ENCODE data around the gene MKI67.
"Not testable (repeated sequence)": the region's sequence is repeated elsewhere in the genome, so short reads cannot be mapped to it uniquely, and the experiment has no call there.

Gene MKI67, protein sequence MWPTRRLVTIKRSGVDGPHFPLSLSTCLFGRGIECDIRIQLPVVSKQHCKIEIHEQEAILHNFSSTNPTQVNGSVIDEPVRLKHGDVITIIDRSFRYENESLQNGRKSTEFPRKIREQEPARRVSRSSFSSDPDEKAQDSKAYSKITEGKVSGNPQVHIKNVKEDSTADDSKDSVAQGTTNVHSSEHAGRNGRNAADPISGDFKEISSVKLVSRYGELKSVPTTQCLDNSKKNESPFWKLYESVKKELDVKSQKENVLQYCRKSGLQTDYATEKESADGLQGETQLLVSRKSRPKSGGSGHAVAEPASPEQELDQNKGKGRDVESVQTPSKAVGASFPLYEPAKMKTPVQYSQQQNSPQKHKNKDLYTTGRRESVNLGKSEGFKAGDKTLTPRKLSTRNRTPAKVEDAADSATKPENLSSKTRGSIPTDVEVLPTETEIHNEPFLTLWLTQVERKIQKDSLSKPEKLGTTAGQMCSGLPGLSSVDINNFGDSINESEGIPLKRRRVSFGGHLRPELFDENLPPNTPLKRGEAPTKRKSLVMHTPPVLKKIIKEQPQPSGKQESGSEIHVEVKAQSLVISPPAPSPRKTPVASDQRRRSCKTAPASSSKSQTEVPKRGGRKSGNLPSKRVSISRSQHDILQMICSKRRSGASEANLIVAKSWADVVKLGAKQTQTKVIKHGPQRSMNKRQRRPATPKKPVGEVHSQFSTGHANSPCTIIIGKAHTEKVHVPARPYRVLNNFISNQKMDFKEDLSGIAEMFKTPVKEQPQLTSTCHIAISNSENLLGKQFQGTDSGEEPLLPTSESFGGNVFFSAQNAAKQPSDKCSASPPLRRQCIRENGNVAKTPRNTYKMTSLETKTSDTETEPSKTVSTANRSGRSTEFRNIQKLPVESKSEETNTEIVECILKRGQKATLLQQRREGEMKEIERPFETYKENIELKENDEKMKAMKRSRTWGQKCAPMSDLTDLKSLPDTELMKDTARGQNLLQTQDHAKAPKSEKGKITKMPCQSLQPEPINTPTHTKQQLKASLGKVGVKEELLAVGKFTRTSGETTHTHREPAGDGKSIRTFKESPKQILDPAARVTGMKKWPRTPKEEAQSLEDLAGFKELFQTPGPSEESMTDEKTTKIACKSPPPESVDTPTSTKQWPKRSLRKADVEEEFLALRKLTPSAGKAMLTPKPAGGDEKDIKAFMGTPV (N-terminal part only)

DNA sequence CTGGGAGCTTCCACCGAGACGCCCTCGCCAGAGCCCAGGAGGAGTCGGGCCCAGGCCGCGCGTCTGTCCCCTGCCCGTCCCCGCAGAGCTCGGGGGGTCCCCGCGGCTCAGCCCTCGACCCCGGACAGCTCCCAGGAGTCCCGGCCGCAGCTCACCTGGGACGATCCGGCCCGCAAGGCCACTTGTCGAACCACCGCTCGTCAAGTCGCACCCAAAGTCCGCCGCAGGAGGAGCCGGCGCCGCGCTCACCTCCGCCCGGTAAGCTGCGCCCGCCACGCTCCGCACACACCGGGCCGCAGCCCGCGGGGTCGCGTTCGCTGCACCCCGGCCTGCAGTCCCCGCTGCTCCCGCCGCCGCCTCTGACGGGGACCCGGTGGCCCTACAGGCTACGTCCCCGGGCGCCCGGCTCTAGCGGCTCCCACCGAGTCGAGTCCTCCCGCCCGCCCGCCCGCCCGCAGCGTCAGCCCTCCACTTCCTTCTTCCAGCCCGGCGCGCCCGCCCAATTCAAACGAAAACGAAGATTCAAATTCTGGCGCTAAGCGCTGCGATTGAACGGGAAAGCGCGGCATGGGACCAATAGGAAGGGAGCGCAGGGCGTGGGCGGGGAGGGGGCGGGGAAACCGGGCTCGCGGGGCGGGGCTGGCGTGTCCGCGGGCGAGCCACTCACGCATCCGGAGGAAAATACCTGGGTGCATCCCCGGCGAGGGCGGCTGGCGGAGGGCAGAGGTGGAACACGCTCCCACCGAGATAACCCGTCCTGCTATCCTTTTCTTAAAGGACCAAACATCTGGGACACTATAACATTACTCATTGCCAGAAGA lies at the start of gene MKI67:
TSS of gene MKI67 (minus strand) at position 480 of the 821 bp plus-strand sequence. CDS start 756 bp downstream, outside the sequence.
- DNase-seq (ENCODE audit: low read depth in 3 of 3): peak; percentile 77 to 89 (median 82)

DNA sequence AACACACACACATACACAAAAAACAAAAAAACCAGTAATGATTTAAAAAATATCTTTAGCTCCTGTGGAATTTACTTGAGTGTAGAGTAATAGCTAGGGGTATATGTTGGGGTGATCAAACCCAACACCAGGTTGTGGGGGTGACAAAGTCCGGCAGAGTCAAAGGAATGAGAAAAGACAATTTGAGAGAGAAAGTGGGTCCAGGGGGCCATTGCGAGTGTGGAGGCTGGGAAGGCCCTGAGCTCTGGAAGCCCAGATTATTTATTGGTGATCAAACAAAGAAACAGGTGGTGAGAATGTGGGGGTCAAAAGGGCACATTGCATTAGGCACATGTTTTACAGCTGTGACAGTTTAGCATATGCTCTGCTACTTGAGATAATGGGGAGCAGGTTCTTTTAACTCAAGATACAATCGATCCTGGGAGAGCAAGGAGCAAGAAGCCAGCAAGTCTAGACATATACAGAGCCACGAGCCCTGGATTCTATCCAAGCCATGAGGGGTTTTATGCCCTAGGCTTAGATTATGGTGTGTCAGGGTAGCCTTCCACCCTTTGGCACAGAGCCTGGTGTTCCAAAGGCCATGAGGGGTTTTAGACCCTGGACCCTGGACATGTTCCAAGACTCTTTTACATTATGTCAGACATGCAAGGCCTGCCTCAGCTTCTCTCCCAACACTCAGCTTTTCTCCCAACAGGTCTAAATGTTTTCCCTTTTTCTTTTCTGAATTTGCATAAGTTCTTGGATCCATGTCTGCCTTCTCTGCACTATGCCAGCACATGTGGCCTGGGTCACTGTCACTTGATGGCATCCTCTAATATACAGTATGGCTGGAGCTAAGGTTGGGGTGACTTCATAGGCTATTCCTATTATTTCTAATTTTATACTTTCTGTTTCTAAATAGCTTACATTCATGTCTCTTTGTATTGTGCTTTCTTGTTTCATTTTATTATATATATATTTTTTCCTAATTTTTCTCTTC lies 48.6 kb upstream of the MKI67 start:
- DNase-seq (ENCODE audit: low read depth in 3 of 3): no peak

DNA sequence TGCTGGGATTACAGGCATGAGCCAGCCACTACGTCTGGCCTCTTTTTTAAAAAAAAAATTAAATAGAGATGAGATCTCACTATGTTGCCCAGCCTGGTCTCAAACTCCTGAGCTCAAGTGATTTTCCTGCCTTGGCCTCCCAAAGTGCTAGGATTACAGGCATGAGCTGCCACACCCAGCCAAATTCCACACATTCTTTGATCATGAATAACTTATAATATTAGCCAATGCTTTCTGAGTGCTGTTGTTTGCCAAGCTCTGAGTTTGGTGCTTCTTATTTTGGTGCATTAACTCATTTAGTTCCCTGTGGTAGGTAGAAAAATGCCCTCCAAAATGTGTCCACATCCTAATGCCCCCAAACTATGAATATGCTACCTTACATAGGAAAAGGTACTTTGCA lies 47.2 kb upstream of the MKI67 start:
- DNase-seq (ENCODE audit: low read depth in 3 of 3): no peak

DNA sequence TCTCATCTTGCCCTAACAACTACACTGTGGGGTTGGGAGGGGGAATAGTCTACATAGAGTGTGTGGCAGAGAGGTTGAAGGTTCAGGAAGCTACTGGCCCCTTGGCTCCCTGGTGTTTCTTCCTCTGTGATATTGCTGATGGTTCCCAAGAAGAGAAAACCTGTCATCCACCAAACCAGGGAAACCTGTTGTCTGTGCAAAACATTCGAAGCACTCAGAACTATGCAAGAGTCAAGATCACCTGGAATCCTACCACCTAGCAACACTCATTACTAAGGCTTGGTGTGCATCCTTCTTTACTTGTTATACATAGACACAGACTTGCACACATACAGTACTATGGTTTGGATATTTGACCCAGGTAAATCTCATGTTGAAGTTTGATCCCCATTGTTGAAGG lies 46.5 kb upstream of the MKI67 start:
- no peak for DNase-seq (ENCODE audit: low read depth in 3 of 3)

DNA sequence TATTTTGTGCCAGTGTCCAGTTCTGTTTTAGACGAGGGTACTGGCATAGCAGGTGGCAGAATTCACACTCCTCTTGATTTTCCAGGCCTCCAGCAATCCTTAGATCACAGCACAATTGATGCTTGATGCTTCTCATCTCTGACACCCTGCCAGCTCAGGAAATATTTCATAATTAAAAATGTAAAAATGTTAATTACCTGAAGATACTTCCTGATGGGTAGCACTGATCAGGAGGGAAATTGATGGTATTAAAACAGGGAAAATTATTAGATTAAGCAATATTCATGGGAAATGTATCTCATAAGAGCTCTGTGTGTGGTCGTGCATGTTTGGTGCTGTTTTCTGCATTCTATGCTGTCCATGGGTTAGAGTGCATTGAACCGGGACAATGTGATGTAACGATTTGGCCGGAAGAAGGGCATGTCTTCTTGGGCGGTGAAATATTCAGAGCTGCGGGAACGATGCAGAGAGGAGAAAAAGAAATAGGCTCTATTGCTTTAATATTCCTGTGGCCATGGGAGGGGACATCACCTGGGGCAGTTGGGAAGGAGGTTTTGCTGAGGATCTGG lies 43.7 kb upstream of the MKI67 start:
- no peak for DNase-seq (ENCODE audit: low read depth in 3 of 3)

DNA sequence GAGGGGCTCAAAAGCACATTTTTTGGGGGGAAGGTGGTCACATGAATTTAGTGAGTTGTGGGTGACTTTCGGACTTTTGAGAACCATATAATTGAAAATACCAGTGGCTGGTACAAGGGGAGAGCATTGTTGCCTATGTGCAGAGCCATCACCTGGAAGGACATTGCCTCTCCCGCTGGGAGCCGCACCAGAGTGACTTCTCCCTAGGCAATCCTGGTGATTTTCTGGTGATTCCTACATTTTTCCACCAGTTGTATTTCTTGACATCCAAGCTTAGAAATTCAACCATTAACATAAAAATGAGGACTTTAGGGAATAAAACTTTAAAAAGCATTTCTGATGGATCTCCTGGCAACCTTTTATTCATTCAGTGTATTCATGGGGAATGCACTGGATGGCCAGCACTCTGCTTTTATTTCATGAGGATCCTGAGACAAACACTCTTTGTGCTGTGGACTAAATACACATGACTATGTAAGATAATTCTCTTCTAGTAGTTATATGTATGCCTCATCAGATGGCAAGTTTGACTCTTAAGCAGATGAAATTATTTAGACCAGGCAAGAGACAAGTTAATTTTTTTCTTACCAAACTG lies 41.8 kb upstream of the MKI67 start:
- no peak for DNase-seq (ENCODE audit: low read depth in 3 of 3)

DNA sequence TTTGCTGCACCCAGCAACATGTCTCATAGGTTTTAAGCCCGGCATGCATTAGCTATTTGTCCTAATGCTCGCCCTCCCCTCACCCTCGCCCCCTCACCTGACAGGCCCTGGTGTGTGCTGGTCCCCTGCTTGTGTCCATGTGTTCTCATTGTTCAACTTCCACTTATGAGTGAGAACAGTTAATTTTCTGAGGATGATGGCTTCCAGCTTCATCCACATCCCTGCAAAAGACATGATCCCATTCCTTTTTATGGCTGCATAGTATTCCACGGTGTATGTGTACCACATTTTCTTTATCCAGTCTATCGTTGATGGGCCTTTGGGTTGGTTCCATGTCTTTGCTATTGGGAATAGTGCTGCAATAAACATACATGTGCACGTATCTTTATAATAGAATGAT lies 40.9 kb upstream of the MKI67 start:
- not testable (repeated sequence) for DNase-seq (ENCODE audit: low read depth in 3 of 3)

DNA sequence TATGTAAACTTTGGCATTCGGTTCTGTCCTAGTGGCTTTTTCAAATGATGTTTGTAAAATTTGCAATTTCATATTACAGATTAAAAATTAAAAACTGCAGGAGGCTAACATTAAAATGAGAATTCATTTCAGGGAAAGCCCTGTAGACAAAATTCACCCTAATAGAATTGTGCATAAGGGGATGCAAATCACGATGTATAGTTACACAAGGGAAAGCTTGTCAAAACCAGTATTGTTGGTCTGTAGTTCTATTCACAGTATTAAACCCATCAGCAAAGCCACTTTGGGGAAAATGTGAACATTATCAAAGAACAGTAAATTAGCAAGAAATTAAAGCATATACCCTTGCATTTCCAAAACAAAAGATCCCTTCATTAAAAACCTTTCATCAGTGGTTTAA lies 39.9 kb upstream of the MKI67 start:
- DNase-seq (ENCODE audit: low read depth in 3 of 3): no peak

DNA sequence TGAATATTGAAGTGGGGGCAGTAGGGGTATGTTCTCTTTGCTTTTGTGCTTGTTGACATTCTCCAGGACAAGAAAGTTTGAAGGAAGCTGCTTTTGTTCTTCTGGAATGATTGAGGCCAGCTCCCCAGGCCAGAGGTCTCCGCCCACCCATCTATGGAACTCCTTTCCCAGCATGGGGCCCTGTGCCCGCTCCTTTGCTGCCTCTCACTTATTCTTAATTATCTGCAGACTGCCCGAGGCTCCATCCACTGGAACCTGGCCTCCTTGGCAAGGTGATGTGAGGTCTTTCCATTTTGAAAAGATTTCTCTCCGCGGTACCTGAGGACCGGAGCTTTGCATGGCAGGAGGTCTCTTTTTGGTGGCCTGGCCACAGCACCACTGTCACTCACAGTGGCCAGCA lies 39.3 kb upstream of the MKI67 start:
- DNase-seq (ENCODE audit: low read depth in 3 of 3): no peak

DNA sequence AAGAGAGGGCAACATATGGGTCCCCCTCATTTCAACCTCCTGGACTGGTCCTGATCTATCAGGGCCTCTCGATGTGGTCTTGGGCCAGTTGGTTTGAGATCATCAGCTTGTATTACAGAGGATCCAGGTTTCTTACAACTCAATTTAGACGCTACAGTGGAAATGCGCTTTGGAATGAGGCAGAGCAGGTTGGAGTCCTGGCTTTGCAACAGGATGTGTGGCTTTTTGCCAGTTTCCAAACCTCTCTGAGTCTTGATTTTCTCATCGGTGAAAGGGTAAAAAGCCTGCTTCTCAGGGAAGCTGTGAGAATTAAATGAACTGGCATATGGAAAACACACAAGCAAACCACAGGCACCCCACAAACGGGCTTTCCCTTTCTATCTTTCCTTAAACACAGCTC lies 37.5 kb upstream of the MKI67 start:
- no peak for DNase-seq (ENCODE audit: low read depth in 3 of 3)

DNA sequence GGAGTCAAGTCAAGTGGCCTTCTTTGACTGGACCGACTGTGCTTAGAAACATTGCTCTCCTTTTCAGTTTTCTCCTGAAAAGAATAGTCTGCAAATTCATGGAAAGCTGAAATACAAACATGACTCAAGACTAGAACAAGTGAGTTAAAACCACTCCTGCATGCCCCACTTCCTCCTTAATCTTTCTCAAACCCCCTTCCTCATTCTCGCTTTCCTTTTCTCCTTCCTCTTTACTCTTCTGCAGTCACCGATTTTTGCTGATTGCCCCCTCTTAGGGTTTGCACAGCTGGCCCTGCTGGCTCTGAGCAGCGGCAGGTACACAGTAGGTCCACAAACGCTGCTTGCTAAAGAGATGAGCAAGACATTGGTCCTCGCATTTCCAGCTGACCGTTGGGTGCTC lies 34.8 kb upstream of the MKI67 start:
- no peak for DNase-seq (ENCODE audit: low read depth in 3 of 3)

DNA sequence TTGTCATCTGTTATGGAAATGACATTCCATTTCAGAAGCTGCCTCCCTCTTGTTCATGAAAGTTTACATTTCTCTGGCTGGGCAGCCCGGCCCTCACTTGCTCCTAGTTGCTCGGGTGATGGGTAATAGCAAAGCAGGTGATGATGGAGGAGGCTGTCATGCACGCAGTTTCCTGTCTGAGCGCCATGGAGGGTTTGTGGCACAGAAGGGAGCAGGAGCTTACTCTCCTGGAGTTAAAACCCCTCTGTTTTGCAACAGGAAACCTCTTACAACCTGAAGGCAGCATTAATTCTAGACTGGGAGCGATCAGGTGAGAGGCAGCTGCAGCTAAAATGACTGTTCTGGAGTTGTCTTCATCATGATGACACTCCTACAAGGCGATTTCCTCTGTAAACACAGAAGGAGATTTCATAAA lies 34.1 kb upstream of the MKI67 start:
- no peak for DNase-seq (ENCODE audit: low read depth in 3 of 3)

DNA sequence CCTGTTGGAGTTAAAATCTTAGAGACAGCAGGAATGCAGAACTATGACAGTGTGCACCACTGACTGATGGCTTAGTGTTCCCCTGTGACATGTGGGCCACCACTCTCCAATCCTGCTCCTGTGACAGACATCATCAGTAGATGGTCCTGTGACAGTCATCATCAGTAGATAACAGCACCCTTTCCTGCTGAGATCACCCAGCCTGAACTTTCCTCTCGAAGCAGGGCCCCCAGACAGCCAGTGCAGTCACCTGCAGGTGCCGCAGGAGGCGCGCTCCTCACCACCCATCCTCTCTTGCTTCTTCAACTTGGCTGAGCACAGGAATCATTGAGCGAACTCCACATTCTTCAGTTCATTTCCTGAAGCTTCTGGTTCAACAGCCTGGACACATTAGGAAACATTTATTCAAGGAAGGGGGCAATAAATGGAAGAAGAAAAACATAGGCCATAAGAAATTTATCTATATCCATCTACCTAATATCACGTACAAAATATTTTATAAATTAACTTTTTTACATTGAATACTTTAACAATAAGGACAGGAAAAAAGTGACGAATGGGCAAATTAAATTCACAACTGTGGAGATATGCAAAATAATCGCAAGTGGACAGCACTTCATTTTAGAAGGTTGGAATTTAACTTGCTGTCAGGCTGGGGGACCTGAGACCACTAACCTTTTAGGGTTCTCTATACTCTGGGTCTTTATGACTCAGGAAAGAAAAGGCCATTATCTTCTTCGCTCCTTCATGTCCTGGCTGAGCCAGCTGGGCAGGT lies 32.0 kb upstream of the MKI67 start:
- no peak for DNase-seq (ENCODE audit: low read depth in 3 of 3)

DNA sequence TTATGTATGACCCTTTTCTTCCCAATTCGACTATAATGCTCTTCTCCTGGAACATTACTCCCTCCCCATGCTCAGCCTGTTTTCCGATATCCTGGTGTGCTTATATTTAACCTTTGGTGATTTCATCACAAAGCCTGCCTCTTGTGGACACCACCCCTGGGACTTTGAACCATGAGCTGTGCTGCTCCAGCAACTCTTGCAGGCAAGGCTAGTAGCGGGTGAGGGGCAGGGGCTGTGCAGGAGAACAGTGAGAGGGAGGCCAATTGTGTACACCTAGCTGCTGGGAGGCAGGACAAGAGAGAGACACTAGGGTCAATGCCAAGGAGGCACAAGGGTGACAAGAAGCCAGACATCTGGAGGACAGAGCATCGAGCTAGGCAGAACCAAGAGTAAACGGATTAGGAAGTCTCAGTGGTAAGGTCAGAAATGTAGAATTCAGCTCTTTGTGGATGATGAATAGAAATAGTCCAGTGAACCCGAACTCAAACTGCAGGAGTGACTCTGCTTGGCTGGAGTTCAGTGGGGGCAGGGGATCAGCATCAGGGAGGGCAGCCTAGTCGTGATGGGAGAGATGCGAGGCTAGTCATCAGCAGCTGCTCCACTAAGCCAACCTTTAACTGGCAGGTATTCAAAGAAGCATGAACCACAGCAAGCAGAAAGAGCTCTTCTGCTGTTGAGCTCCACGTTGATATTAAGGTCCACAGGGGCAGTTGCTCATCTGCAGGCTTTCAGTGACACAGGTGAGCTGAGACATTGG lies 31.0 kb upstream of the MKI67 start:
- no peak for DNase-seq (ENCODE audit: low read depth in 3 of 3)

DNA sequence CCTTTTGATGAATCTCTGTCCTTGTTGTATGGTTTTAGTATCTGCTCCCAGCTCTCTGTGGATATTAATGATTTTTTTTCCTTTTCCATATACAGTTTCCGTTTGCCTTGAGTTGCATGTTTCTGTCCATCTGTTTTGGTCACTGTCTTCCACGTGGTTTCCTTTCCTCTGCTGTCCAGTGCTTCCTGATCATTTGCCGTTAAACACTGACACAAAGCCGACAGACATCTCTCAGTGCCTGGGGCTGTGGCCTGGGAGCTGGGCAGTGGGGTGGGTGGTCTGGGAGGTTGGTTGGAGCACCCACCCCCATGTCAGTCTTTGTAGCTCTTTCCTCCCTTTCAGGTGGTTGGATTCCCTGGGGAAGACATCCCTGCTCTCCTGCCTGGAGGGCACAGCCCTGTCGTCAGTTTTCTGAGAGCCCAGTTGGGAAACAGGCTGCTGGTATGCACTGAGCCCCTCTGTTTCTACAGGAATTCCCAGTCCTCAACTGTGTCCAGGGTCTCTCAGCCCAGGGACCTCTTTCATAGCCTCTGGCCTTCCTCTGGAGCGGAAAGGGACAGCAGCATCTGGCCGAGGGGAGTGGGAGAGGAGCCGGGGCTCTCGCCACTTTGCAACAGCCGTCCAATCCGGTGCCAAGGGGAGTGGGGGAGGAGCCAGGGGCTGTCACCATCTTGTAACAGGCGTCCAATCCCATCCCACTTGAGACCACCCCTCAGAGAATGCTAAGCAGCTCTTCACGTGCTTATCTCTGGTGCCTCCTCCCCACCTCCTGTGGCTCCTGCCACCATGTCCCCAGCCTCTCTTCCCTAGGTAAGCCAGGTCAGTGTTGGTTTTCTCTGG lies 26.7 kb upstream of the MKI67 start:
- DNase-seq (ENCODE audit: low read depth in 3 of 3): no peak

DNA sequence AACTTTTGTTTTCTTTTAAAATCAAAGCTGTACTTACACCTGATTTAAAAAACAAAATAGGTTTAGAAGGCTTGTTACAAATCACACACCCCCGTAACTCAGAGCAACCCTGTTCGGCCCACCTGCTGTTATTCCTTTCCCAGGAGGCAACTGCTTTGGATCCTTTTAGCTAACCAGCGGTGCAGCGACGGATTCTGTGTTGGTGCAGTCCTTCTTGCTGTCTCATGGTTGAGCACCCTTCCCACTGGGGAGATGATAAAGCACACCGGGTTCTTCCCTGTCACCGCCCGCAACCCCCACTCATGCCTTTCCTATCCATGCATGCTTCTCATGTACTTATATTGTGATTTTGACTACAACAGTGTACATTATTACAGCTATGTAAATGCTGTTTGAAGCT lies 24.8 kb upstream of the MKI67 start:
- DNase-seq (ENCODE audit: low read depth in 3 of 3): no peak

DNA sequence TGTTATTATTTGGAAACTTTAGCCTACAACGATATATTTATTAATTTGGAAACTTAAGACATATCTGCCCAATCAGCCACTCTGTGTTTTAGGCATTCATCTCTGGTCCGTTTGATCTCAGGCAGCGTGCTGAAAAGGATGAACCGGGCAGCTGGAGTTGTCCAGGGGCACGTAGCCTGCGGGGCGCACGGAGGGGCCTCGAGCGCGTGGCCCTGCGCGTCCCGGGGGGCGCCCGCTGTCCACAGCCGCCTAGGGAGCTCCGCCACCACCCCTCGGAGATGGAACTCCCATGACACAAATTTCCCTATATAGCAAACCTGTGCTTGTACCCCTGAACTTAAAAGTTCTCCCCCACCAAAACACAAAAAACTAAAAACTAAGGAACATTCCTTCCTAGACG lies 24.3 kb upstream of the MKI67 start:
- DNase-seq (ENCODE audit: low read depth in 3 of 3): no peak

All from stimulated activated CD4-positive, alpha-beta T cell treated with anti-CD3 and anti-CD28 coated beads, TNF-alpha, amount 100 ng/mL, for 4 hours (primary cell).